ENCODE results near the gene PLS3.
"Not testable (repeated sequence)": the region's sequence is repeated elsewhere in the genome, so short reads cannot be mapped to it uniquely, and the experiment has no call there.

PLS3 gene

GRCh38 chrX:115560978-115561604, at the start of gene PLS3:
Gene PLS3 (plus strand): TSS chrX:115561174. CDS start chrX:115610251, 49,077 bp downstream.
- DNase-seq (ENCODE audit: low read depth), result no peak

GRCh38 chrX:115518113-115518512, 42.9 kb upstream of the PLS3 start:
- DNase-seq (ENCODE audit: low read depth), result no peak

- no peak for DNase-seq (ENCODE audit: low read depth)
These were observed 39.2 kb upstream of the PLS3 start for GRCh38 chrX:115521741-115522140.

GRCh38 chrX:115522952-115523351, 38.0 kb upstream of the PLS3 start:
- no peak for DNase-seq (ENCODE audit: low read depth)

GRCh38 chrX:115525486-115525885, 35.5 kb upstream of the PLS3 start:
- DNase-seq (ENCODE audit: low read depth), result no peak

GRCh38 chrX:115531818-115532403, 29.1 kb upstream of the PLS3 start:
- DNase-seq (ENCODE audit: low read depth), result no peak

GRCh38 chrX:115533485-115533884, 27.5 kb upstream of the PLS3 start:
- DNase-seq (ENCODE audit: low read depth), result no peak

- no peak for DNase-seq (ENCODE audit: low read depth)
These were observed 26.6 kb upstream of the PLS3 start for GRCh38 chrX:115534383-115534782.

GRCh38 chrX:115535421-115535820, 25.6 kb upstream of the PLS3 start:
- DNase-seq (ENCODE audit: low read depth), result no peak

- no peak for DNase-seq (ENCODE audit: low read depth)
These were observed 25.1 kb upstream of the PLS3 start for GRCh38 chrX:115535844-115536243.

- DNase-seq (ENCODE audit: low read depth), result no peak
These were observed 21.1 kb upstream of the PLS3 start for GRCh38 chrX:115539841-115540240.

GRCh38 chrX:115541045-115541444, 19.9 kb upstream of the PLS3 start:
- not testable (repeated sequence) for DNase-seq (ENCODE audit: low read depth)

- no peak for DNase-seq (ENCODE audit: low read depth)
These were observed 13.5 kb upstream of the PLS3 start for GRCh38 chrX:115547448-115547847.

- no peak for DNase-seq (ENCODE audit: low read depth)
These were observed 12.0 kb upstream of the PLS3 start for GRCh38 chrX:115549008-115549407.

- no peak for DNase-seq (ENCODE audit: low read depth)
These were observed 7.8 kb upstream of the PLS3 start for GRCh38 chrX:115553171-115553570.

GRCh38 chrX:115559672-115560071, 1.3 kb upstream of the PLS3 start:
- DNase-seq (ENCODE audit: low read depth), result no peak

- no peak for DNase-seq (ENCODE audit: low read depth)
These were observed 580 bp upstream of the PLS3 start for GRCh38 chrX:115560211-115560977.

GRCh38 chrX:115561605-115562479, 868 bp downstream of the PLS3 start:
- DNase-seq (ENCODE audit: low read depth), result no peak

- DNase-seq (ENCODE audit: low read depth), result no peak
These were observed 1.5 kb downstream of the PLS3 start for GRCh38 chrX:115562480-115562847.

GRCh38 chrX:115563633-115564162, 2.7 kb downstream of the PLS3 start:
- no peak for DNase-seq (ENCODE audit: low read depth)

- DNase-seq (ENCODE audit: low read depth), result no peak
These were observed 3.3 kb downstream of the PLS3 start for GRCh38 chrX:115564243-115564642.

GRCh38 chrX:115565888-115566287, 4.9 kb downstream of the PLS3 start:
- DNase-seq (ENCODE audit: low read depth), result no peak

Measured in stimulated activated CD8-positive, alpha-beta memory T cell treated with anti-CD3 and anti-CD28 coated beads, Interleukin-12 subunit alpha, Interleukin-12 subunit beta, amount 100 ng/mL, for 4 hours (primary cell).